ENCODE data around the gene SCARB1. TPM values are rescaled to one million over a fixed set of nuclear protein-coding genes. Genes with fewer than 3 reads are reported as not detected.

Gene SCARB1
- total RNA-seq, 4 donors from 2014 or later: 18.6 to 41.8 (median 26.7) TPM

DNA sequence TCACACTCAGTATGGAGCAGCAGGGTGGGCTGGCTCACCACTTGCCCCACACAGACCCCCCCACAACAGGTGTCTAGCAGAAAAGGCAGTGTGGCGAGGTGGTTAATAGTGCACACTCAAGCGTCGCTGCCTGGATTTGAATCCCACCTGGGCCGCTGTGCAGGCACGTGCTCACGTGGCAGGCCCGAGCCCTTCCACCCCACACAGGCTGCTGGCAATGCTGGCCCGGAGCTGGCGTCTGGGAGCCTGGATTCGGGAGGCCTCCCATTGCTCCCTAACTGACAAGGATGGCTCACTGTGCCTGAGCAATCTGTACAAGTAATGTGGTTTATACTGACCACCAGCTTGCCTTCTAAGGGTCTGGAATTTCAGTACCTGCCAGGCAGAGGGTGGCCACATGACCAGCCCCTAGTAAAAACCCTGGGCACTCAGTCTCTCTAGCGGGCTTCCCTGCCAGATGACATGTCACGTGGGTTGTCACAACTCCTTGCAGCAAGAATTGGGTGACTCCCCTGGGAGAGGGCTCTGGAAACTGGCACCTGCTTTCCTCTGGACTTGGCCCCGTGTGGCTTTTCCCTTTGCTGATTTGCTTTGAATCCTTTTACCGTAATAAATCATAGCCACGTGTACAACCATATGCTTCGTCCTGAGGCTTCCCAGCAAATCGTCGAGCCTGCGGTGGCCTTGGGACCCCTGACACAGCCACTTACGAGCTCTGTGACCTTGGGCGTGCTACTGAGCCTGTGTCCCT lies 72.8 kb downstream of the SCARB1 start:
- intact Hi-C loops (cut with DNase I; ENCODE audit: low total_unique reads): no loop called here
- 88 to 89% methylated on average over 21 of the region's 21 CpGs for WGBS, 2 donors
- TF ChIP-seq POLR2A (IDR thresholded peaks at IDR 0.05): no peak
- TF ChIP-seq, protein P1, sequence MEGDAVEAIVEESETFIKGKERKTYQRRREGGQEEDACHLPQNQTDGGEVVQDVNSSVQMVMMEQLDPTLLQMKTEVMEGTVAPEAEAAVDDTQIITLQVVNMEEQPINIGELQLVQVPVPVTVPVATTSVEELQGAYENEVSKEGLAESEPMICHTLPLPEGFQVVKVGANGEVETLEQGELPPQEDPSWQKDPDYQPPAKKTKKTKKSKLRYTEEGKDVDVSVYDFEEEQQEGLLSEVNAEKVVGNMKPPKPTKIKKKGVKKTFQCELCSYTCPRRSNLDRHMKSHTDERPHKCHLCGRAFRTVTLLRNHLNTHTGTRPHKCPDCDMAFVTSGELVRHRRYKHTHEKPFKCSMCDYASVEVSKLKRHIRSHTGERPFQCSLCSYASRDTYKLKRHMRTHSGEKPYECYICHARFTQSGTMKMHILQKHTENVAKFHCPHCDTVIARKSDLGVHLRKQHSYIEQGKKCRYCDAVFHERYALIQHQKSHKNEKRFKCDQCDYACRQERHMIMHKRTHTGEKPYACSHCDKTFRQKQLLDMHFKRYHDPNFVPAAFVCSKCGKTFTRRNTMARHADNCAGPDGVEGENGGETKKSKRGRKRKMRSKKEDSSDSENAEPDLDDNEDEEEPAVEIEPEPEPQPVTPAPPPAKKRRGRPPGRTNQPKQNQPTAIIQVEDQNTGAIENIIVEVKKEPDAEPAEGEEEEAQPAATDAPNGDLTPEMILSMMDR (IDR thresholded peaks at IDR 0.05): no peak
- DNase-seq (ENCODE audit: low spot score in 2 of 2): no peak
- H3K4me3 ChIP-seq (ENCODE audit: low read depth, poor library complexity, severe bottlenecking): no peak overlapping the region

DNA sequence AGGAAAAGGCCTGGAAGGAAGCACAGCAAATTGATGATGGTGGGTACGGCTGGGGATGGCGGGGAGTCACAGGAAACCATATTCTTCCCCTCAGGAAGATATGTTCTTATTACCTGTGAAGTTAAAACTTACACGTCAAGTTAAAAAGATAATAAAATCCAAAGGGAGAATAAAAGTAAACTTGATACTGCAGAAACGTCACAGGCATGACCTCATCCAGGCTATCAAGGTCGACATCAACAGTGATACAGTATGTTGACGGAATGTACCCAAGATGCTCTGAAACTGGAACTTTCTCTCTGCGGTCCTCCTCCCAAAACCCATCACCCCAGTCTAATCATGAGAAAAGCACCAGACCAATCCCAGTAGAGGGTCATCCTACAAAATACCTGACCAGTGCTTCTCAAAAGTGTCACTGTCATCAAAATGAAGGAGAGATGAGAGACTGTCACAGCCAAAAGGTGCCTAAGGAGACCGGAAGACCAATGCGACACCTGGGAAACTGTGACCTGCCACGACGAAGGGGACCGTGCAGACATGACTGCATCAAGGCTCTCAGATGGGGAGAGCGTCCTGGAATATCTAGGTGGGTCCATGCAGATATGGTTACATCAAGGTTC lies 74.6 kb downstream of the SCARB1 start:
- no peak overlapping the region for H3K4me3 ChIP-seq (ENCODE audit: low read depth, poor library complexity, severe bottlenecking)
- TF ChIP-seq, protein P1 (IDR thresholded peaks at IDR 0.05): no peak
- WGBS, 2 donors: 93 to 95% methylated on average over 13 of the region's 13 CpGs
- intact Hi-C loops (cut with DNase I; ENCODE audit: low total_unique reads): no loop called here
- DNase-seq (ENCODE audit: low spot score in 2 of 2): no peak

DNA sequence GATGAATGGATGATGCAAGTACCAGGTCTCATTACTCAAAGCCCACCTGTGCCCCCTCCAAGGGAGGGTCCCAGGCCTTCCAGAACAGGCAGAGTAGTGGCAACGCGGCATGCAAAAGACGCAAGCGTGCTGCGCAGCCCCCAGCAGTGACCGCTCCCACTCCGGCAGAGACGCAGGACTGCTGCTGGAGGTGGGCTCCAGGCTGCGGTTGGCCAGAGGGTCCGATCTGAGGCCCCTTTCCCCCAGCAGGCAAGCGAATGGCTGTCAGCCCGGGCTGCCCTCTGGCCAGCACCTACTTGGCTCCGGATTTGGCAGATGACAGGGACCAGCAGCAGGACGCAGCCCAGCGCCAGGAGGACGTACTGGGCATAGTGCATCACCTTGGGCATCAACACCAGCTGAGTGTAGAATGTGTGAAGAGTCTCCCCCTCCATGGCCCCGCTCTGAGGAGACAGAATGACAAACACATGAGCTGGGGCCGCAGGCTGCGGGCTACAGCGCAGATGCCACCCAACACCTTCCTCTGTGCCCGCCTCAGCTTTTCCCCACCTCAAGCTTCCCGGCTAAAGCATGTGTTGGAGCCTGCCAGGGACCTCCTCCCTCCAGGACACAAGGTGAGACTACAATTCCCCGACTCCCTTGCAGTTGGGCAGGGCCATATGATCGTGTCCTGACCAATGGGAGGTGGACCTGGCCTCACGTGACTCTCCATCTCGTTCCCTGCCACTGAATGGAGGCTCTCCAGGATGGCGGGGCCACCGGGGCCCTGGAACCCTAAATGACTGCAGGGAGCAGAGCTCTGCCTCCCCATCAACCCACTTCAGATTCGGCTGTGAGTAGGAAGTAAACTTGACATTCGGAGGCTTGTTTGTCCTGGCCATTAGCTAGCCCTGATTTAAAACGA lies 77.4 kb downstream of the SCARB1 start:
- 77 to 82% methylated on average over 25 to 31 of the region's 31 CpGs for WGBS, 2 donors
- H3K4me3 ChIP-seq (ENCODE audit: low read depth, poor library complexity, severe bottlenecking): no peak overlapping the region
- TF ChIP-seq, protein P1 (IDR thresholded peaks at IDR 0.05): no peak
- no peak for TF ChIP-seq POLR2A (IDR thresholded peaks at IDR 0.05)
- intact Hi-C loops (cut with DNase I; ENCODE audit: low total_unique reads): no loop called here
- peak; percentile 59 to 90 for DNase-seq (ENCODE audit: low spot score in 2 of 2)

DNA sequence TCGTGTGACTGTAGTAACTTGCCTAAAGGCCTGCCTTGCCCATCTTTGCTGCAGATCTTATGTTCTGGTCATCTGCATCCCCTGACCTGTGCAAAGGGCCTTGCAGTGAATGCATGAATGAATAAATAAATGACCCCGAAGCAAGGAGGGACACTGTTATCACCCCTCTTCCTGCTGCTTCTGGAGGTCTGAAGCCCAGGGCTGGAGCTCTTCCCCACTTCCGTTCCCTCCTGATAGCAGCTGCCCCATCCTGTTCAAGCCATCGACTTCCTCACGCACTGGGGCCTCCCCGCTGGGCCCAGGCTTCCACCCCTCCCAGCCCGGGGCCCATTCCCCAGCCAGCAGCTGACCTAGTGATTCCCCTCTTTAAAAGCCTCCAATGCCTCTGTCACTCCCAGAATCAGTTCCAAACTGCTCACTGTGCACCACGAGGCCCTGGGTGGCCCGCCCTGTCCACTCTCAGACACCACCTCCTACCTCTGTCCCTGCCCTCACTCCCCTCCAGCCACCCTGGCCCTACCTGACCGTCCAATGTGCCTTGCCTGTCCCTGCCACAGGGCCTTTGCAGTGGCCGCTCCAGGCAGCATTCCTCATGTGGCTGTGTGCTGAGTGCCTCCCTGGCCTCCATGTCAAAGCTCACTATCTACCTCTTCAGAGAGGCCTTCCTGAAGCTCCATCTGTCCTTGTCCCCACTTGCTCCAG lies 78.6 kb downstream of the SCARB1 start:
- H3K4me3 ChIP-seq (ENCODE audit: low read depth, poor library complexity, severe bottlenecking): no peak overlapping the region
- 86 to 91% methylated on average over 10 to 11 of the region's 11 CpGs for WGBS, 2 donors
- intact Hi-C loops (cut with DNase I; ENCODE audit: low total_unique reads): no loop called here
- DNase-seq (ENCODE audit: low spot score in 2 of 2): no peak
- no peak for TF ChIP-seq POLR2A (IDR thresholded peaks at IDR 0.05)
- TF ChIP-seq, protein P1 (IDR thresholded peaks at IDR 0.05): no peak

DNA sequence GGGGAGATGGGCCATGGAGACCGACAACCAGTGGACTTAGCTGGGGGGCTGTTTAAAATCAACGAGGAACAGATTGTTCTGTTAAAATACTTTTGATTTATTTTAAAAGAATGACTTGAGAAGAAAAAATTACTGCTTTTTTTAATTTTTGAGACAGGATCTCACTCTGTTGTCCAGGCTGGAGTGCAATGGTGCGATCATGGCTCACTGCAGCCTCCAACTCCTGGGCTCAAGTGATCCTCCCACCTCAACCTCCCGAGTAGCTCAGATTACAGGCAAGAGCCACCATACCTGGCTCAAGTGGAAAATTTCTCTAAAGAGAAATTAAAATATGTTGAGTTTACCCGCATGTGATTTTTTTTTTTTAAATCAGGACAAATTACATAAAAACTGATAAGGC lies 80.6 kb downstream of the SCARB1 start:
- 94 to 98% methylated on average over 5 of the region's 5 CpGs for WGBS, 2 donors
- no peak for DNase-seq (ENCODE audit: low spot score in 2 of 2)
- TF ChIP-seq, protein P1 (IDR thresholded peaks at IDR 0.05): no peak
- no peak for TF ChIP-seq POLR2A (IDR thresholded peaks at IDR 0.05)
- no peak overlapping the region for H3K4me3 ChIP-seq (ENCODE audit: low read depth, poor library complexity, severe bottlenecking)
- intact Hi-C loops (cut with DNase I; ENCODE audit: low total_unique reads): no loop called here

Data from lower leg skin (tissue), 4 donors.